SH-SY5Y (cell line): ENCODE results near the gene SLC25A25.

Experiments used
- GATA2 ChIP-seq: IDR thresholded peaks from 2 replicates; pipeline ENCODE4 v1.6.1; 2011; ENCODE audit warnings: mild to moderate bottlenecking, low read depth, low read length
- GATA3 ChIP-seq: IDR thresholded peaks from 2 replicates; pipeline ENCODE4 v1.6.1; 2011; ENCODE audit warnings: low read depth, mild to moderate bottlenecking, low read length, moderate library complexity

The SLC25A25 gene

DNA sequence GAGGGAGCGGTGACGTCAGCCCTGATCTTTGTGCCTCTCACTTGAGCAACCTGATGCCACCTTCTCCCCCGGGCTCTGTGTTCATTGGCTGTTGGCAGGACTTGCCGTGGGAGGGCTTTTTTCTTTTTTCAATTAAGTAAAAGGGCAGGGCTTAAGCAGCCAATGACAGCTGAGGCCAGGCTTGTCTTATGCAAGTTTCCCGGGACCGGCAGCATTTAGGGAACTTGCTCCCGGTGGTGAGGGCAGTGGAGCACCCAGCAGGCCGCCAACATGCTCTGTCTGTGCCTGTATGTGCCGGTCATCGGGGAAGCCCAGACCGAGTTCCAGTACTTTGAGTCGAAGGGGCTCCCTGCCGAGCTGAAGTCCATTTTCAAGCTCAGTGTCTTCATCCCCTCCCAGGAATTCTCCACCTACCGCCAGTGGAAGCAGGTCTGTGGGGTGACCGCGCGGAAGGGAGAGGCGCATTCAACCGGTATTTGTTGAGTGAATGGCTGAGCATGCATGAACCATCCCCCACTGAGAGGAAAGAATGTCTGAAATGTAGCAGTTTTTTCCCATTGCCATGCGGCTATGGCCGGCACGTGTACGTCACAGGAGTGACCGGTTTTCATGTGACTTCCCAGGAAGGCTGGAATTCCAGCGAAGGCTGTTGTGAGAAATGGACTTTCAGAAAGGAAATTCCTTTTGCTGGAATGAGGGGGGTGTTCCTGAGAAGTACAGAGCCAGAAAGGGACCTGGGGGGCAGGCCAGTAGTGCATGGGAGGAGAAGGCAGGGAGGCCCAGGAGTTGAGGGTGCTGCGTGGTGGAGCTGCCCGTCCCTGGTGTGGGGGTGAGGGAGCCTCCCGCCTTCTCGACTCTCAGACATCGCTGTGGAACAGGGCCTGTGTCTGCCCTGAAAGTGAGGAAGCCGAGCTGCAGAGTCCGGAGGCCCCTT lies 30.5 kb downstream of the SLC25A25 start:
- TF ChIP-seq GATA3 (no peak), GATA2 (no peak)

DNA sequence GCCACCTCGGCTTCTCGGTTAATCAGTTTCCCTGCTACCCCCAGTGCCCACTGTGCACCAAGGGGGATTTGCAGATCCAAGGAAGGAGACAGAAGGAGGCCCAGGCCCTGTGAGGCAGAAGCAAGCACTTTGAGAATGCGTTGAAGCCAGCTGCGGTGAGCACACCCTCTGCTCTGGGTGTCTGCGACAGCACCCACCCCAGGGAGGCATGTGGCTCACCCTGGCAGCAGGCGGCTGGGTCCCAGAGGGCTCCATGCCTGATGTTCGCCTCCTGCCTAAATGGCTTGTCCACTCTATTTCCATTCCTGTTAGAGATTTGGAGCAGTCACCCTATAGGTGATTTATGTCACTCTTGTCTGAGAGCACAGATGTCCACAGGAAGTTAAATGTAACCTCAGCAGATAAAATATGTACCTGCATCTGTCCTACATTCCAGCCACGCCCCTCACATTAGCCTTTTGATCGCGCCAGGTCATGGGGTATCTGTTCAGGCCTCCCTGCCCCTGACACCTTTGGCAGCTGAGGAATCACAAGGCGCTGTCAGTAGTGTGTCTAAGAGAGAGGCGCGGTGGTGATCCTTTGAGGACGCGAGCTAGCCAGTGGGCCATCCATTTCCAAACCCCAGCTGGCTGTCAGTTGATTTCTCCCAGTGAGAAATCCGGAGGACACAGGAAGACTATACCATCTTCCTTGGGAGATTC lies 31.3 kb downstream of the SLC25A25 start:
- TF ChIP-seq GATA2 (no peak), GATA3 (no peak)

DNA sequence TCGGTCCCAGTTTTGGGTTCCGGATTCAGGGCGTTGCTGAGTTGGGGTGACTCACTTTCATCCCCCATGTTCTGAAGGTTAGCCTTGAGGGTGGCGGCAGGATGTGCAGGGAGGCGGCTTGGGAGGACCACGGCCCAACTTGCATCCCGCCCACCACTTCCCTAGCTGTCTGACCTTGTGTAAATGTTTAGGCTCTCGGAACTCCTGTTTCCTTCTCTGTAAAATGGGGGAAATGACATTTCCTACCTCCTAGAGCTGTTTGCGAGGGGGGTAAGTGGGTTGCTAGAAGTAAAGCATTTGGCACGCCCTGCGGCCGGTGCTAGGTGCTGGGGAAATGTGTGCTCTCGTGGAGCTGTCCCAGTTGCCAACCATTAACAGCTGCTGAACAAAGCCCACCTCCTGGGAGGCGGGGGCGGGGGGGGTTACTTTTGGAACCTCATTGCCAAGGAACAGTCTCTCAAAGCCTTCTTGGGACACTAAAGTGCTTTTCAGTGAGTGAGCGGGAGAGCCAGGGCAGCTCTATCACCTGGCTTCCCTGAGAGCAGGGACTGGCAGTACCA lies 32.0 kb downstream of the SLC25A25 start:
- TF ChIP-seq GATA3, result no peak
- TF ChIP-seq GATA2, result no peak

DNA sequence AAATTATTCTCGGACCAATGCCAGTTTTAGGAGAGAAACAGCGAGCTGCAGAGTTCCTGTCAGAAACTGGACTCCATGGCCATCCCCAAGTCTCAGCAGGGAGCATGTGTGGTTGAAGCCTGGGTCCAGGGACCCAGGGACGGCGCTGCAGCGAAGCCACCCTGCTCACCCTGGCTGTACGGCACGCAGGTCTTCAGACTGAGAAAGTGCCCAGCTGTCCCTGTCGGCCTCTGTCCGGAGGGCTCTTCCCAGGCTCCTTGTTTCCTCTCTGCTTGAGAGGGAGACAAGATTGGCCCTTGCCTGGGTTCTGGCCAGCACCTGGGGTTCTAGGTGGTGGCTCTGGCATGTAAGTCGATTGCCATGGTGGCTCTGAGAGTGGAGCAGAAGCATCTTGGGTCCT lies 32.5 kb downstream of the SLC25A25 start:
- TF ChIP-seq GATA2 (no peak), GATA3 (no peak)

DNA sequence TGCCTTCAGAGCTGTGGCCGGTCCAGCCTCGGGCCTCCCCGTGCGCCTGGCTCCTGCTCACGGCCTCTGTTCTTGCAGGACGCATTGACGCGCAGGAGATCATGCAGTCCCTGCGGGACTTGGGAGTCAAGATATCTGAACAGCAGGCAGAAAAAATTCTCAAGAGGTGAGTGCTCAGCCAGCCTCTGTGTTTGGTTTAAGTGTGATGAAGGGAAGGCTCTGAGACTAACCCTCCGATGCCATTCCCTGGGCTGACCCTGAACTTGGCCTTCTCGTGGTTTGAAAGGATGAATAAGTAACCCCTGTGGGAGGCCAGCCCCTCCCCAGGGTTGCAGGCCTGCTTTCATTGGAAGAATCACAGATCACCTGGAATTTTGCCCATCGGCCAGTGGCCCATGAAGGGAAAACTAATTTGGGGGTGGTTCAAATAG lies 33.2 kb downstream of the SLC25A25 start:
- TF ChIP-seq GATA3 (no peak), GATA2 (no peak)

DNA sequence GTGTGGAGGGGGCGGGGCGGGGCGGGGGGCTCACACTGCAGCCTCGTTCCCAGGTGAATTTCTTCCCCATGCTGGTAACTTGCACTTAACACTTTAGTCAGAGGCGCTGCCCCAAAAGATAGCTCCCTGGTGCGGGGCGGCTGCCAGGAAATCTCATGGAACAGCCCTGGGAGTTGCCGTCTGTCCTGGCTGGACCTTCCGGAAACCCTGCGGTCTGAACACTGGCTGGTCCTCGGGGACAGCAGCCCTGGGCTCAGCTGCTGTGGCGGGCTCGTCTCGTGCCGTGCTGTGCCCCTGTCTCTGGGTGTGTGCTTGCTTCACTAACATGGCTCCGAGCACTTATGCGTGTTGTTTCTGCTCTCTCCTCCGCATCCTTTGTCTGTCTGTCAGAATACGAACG lies 33.7 kb downstream of the SLC25A25 start:
- TF ChIP-seq GATA2, result no peak
- no peak for TF ChIP-seq GATA3

DNA sequence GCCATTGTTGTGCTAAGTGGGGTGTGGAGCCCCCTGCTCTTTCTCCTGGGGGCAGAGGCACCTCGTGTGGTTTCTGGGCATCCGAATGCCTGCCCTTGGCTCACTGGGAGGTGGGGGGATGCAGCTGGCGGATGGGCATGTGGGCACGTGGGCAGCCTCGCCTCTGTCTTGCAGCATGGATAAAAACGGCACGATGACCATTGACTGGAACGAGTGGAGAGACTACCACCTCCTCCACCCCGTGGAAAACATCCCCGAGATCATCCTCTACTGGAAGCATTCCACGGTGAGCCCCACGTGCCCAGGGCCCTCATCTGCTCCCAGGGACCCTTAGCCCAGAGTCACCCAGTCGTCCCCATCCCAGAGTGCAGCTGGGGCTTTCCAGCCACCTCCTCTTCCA lies 34.2 kb downstream of the SLC25A25 start:
- TF ChIP-seq GATA2 (no peak), GATA3 (no peak)

DNA sequence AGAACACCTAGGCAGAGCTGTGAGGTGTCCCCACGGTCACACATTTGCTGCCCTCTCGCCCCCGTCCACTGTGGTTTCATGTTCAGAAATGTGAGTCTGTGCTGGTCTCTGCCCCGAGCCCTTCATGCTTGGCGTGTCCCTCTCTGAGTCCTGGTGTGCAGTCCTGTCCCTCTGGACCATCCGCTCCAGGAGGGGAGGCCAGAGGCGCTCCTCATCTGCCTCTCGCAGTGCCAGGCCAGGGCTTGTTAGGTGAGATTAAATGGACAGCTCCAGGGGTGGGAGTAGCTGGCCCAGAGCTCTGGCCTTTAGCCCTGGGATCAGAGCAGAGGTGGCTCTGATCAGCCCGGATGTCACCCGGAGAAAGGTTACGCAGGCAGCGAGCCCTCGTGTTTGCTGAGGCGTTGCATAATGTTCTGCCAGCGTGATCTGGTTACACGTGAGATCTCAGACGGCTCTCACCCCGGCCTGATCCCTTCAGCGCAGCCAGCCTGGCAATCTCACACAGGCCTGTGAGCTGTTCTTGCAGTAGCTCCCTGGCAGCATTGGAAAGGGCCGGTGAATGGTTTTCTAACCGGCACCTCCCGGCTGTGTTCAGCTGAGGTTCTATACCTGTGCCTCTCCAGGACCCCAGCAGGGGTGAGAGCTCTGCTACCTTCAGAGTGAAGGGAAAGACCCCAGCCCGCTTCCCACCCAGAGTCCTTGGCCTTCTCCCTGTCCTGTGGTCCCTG lies 35.0 kb downstream of the SLC25A25 start:
- no peak for TF ChIP-seq GATA3
- TF ChIP-seq GATA2, result no peak

DNA sequence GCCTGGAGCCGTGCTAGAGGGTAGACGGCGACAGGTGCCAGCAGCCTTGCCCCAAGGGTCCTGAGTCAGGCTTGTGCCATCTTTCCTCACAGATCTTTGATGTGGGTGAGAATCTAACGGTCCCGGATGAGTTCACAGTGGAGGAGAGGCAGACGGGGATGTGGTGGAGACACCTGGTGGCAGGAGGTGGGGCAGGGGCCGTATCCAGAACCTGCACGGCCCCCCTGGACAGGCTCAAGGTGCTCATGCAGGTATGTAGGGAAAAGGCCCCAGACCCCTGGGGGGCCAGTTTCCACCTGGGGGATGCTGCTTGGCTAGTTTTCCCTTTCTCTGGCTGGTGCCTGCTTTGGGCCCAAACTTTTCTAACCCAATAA lies 35.5 kb downstream of the SLC25A25 start:
- TF ChIP-seq GATA3 (no peak), GATA2 (no peak)

DNA sequence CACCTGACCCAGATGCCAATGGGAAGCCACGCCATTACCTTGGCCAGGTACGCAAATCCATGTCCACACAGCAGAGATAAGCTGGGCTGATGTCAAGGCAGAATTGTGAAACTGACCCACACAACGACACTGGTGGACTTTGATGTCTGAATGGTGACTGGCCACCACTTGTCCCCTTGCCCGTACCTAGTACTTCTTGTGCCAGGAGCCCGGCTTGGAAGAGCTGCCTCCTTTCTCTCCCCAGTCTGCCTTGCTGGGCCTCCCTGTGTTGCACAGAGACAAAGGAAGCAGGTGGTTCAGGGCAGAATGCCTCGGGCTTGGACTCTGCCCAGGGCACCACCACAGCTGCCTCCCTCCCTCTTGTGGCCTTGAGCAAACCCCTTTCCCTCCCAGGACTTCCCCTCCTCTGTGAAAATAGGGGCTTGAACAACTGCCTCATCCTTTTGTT lies 36.2 kb downstream of the SLC25A25 start:
- TF ChIP-seq GATA3, result no peak
- no peak for TF ChIP-seq GATA2

DNA sequence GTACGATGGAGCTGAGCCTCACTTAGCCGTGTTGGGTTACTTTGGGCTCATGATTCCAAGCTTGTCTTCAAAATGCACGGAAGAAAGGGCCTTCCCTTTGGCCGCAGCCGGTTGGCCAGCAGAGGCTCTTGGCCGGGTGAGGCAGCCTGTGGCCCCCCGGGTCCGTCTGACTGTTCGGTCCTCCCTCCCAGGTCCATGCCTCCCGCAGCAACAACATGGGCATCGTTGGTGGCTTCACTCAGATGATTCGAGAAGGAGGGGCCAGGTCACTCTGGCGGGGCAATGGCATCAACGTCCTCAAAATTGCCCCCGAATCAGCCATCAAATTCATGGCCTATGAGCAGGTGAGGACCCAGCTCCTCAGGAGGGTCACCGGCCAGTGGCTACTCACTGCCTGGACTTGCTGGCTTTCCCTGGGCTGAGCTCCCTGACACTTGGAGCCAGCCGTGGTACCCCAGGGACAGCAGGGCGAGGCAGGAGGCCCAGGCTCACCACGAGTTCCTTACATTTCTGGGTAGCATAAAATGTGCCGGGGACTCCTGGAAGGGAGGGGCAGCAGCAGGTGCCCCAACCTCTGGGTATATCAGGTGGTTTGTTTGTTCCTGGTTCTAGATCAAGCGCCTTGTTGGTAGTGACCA lies 37.6 kb downstream of the SLC25A25 start:
- TF ChIP-seq GATA3 (no peak), GATA2 (no peak)

DNA sequence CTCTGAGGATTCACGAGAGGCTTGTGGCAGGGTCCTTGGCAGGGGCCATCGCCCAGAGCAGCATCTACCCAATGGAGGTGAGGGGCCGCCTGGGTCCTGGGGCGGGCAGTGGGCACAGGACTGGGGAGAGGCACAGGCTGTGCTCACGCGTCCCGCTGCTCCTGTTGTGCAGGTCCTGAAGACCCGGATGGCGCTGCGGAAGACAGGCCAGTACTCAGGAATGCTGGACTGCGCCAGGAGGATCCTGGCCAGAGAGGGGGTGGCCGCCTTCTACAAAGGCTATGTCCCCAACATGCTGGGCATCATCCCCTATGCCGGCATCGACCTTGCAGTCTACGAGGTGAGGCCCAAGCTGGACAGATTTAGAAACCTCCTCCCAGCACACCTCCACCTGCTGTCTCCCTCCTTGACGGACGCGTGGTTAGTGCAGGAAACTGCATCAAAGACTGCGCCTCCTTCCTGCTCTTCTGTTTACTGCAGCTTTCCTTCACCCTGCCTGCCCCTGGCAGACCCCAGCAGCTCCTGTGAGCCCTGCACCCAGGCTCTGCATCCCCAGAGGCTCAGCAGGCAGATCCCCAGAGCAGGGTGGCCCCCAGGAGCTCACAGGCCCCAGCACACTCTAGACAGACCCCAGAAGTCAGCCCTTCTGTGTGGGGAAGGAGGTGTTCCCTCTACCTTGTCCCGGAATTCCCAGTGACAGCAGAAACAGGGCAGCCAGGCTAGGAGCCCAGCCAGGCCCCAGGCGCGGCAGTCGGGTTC lies 38.3 kb downstream of the SLC25A25 start:
- TF ChIP-seq GATA3, result no peak
- TF ChIP-seq GATA2, result no peak
